Right atrium auricular region (tissue), 2 donors: ENCODE data around the gene BAIAP2L2. TPM values are rescaled to one million over a fixed set of nuclear protein-coding genes. Genes with fewer than 3 reads are reported as not detected.
A peak's percentile ranks its signal among the peaks of the same experiment; 100 is the strongest.
"Not testable (repeated sequence)": the region's sequence is repeated elsewhere in the genome, so short reads cannot be mapped to it uniquely, and the experiment has no call there.

ENCODE experiments used
- DNase-seq: peaks from one replicate; pipeline ENCODE4 v3.0.0-alpha.2; 2019; ENCODE audit warnings: low spot score
- H3K27ac ChIP-seq, 2 donors: fragments of 200-600 bp; sonication (generic); 1 replicate in 1 of 2; 2 replicates in 1 of 2; pipeline ENCODE4 v1.5.1; 2016 to 2019
- H3K27me3 ChIP-seq, 2 donors: fragments of 200-600 bp; sonication (generic); one replicate each; pipeline versions ENCODE4 v1.5.1 to v1.6.0; 2017 to 2019
- H3K36me3 ChIP-seq: fragments of 200-600 bp; sonication (generic); one replicate; pipeline ENCODE4 v1.5.1; 2016
- H3K4me1 ChIP-seq, 2 donors: fragments of 200-600 bp; sonication (generic); one replicate each; pipeline versions ENCODE4 v1.5.1 to v1.6.0; 2017 to 2019
- H3K4me3 ChIP-seq, 2 donors: fragments of 200-600 bp; sonication (generic); 1 replicate in 1 of 2; 2 replicates in 1 of 2; pipeline ENCODE4 v1.5.1; 2017 to 2019; ENCODE audit warnings: mild to moderate bottlenecking in 1 of 2, moderate library complexity in 1 of 2
- H3K9me3 ChIP-seq, 2 donors: fragments of 200-600 bp; sonication (generic); one replicate each; pipeline ENCODE4 v1.5.1; 2019
- CTCF ChIP-seq, 2 donors: fragments of 200-600 bp; sonication (generic); IDR thresholded peaks; one replicate each; pipeline ENCODE4 v1.5.1; 2019; ENCODE audit warnings: antibody characterized with exemption in 2 of 2
- total RNA-seq, 2 donors: library from RNA; depleted of rRNA; stranded (reverse); fragments of >200 nt; gene quantifications; one replicate each; pipeline ENCODE4 v1.1.0, GENCODE V29; 2016

The BAIAP2L2 gene
- total RNA-seq, 2 donors from 2014 or later, result 0.63 TPM; not detected in 1

GRCh38 chr22:38042488-38042790 is 68.0 kb downstream of the BAIAP2L2 start:
- Histone ChIP-seq H3K27me3 (no peaks in the 10 kb centered on the region), H3K27ac (no peak overlapping the region), H3K36me3 (no peaks in the 10 kb centered on the region), H3K4me3 (no peak overlapping the region), H3K9me3 (no peaks in the 10 kb centered on the region), H3K4me1 (peaks cover 0 to 6% of the 10 kb centered on the region in 2 donors)
- no peak for DNase-seq
- no peak for TF ChIP-seq CTCF (IDR thresholded peaks at IDR 0.05)

- no peak overlapping the region for H3K27ac ChIP-seq
- H3K4me3 ChIP-seq, result no peak overlapping the region
- H3K4me1 ChIP-seq, result peaks cover 0 to 6% of the 10 kb centered on the region in 2 donors
- H3K9me3 ChIP-seq, result no peaks in the 10 kb centered on the region
- DNase-seq, result no peak
- TF ChIP-seq CTCF (IDR thresholded peaks at IDR 0.05), result no peak
- H3K27me3 ChIP-seq, result no peaks in the 10 kb centered on the region
- H3K36me3 ChIP-seq, result no peaks in the 10 kb centered on the region
Observed at GRCh38 chr22:38041760-38042487, 68.6 kb downstream of the BAIAP2L2 start.

- Histone ChIP-seq H3K27me3 (no peaks in the 10 kb centered on the region), H3K36me3 (no peaks in the 10 kb centered on the region), H3K4me1 (peaks cover 0 to 6% of the 10 kb centered on the region in 2 donors), H3K4me3 (no peak overlapping the region), H3K9me3 (no peaks in the 10 kb centered on the region), H3K27ac (no peak overlapping the region)
- no peak for DNase-seq
- no peak for TF ChIP-seq CTCF (IDR thresholded peaks at IDR 0.05)
Observed at GRCh38 chr22:38040953-38041759, 69.3 kb downstream of the BAIAP2L2 start.

- Histone ChIP-seq H3K27ac (peak overlapping the region; percentile 35 to 49), H3K36me3 (no peaks in the 10 kb centered on the region), H3K27me3 (no peaks in the 10 kb centered on the region), H3K9me3 (no peaks in the 10 kb centered on the region), H3K4me1 (peaks cover 0 to 15% of the 10 kb centered on the region in 2 donors), H3K4me3 (no peak overlapping the region)
- TF ChIP-seq CTCF (IDR thresholded peaks at IDR 0.05), result no peak
- no peak for DNase-seq
Observed at GRCh38 chr22:38038890-38039812, 71.3 kb downstream of the BAIAP2L2 start.

- TF ChIP-seq CTCF (IDR thresholded peaks at IDR 0.05), result no peak
- H3K27ac ChIP-seq, result peak overlapping the region; percentile 35 to 49
- H3K4me1 ChIP-seq, result peaks cover 0 to 23% of the 10 kb centered on the region in 2 donors
- no peaks in the 10 kb centered on the region for H3K36me3 ChIP-seq
- no peaks in the 10 kb centered on the region for H3K9me3 ChIP-seq
- DNase-seq, result no peak
- H3K27me3 ChIP-seq, result no peaks in the 10 kb centered on the region
- no peak overlapping the region for H3K4me3 ChIP-seq
Observed at GRCh38 chr22:38038426-38038825, 72.1 kb downstream of the BAIAP2L2 start.

GRCh38 chr22:38037367-38038150 is 72.9 kb downstream of the BAIAP2L2 start:
- H3K4me3 ChIP-seq, H3K36me3 ChIP-seq, H3K9me3 ChIP-seq, H3K27me3 ChIP-seq, DNase-seq: not testable (repeated sequence)
- peak overlapping the region; percentile 21 to 35 for H3K27ac ChIP-seq
- peaks cover 0 to 26% of the 10 kb centered on the region in 2 donors for H3K4me1 ChIP-seq
